H9 (cell line): ENCODE measurements around the gene NUP62CL. TPM values are rescaled to one million over a fixed set of nuclear protein-coding genes. Genes with fewer than 3 reads are reported as not detected.

Source experiments
- DNase-seq: peaks from one replicate; pipeline ENCODE4 v3.0.0-alpha.2; 2017
- H2AFZ ChIP-seq: one replicate; pipeline ENCODE4 v1.6.1; 2013; ENCODE audit warnings: mild to moderate bottlenecking, low read length, control low read depth, moderate library complexity
- H2AK5ac ChIP-seq: 2 replicates; pipeline ENCODE4 v1.6.1; 2013; ENCODE audit warnings: low read length, control low read depth, mixed read lengths; ENCODE audit not compliant: insufficient read length
- H2BK120ac ChIP-seq: one replicate; pipeline ENCODE4 v1.6.1; 2013; ENCODE audit warnings: low read depth, mild to moderate bottlenecking, low read length, control low read depth, inconsistent platforms; ENCODE audit not compliant: poor library complexity, severe bottlenecking
- H2BK12ac ChIP-seq: 2 replicates; pipeline ENCODE4 v1.6.1; 2013; ENCODE audit warnings: low read length, control low read depth, mixed read lengths, low read depth; ENCODE audit not compliant: insufficient read length
- H2BK15ac ChIP-seq: 2 replicates; pipeline ENCODE4 v1.6.1; 2013; ENCODE audit warnings: low read depth, low read length, control low read depth
- H2BK20ac ChIP-seq: one replicate; pipeline ENCODE4 v1.6.1; 2013; ENCODE audit warnings: low read depth, mild to moderate bottlenecking, low read length, control low read depth, inconsistent platforms; ENCODE audit not compliant: poor library complexity, severe bottlenecking
- H2BK5ac ChIP-seq: 2 replicates; pipeline ENCODE4 v1.6.1; 2013; ENCODE audit warnings: low read length, control low read depth, mixed read lengths; ENCODE audit not compliant: insufficient read length
- H3K14ac ChIP-seq: 2 replicates; pipeline ENCODE4 v1.6.1; 2013; ENCODE audit warnings: low read length, control low read depth; ENCODE audit not compliant: insufficient read depth
- H3K18ac ChIP-seq: 2 replicates; pipeline ENCODE4 v1.6.1; 2013; ENCODE audit warnings: low read depth, mild to moderate bottlenecking, mixed read lengths, low read length, control low read depth; ENCODE audit not compliant: insufficient read length
- H3K23ac ChIP-seq: 2 replicates; pipeline ENCODE4 v1.6.1; 2013; ENCODE audit warnings: low read length, control low read depth, mixed read lengths, low read depth; ENCODE audit not compliant: insufficient read length
- H3K23me2 ChIP-seq: 2 replicates; pipeline ENCODE4 v1.6.1; 2013; ENCODE audit warnings: low read depth, mild to moderate bottlenecking, mixed read lengths, low read length, control low read depth; ENCODE audit not compliant: insufficient read length, poor library complexity, severe bottlenecking
- H3K27ac ChIP-seq: 2 replicates; pipeline ENCODE4 v1.5.1; 2013; ENCODE audit warnings: low read length, control low read depth, mixed read lengths, low read depth; ENCODE audit not compliant: insufficient read length
- H3K27me3 ChIP-seq: 2 replicates; pipeline ENCODE4 v1.6.1; 2013; ENCODE audit warnings: low read length, control low read depth, inconsistent platforms; ENCODE audit not compliant: insufficient read depth
- H3K4ac ChIP-seq: 2 replicates; pipeline ENCODE4 v1.6.1; 2013; ENCODE audit warnings: low read depth, mild to moderate bottlenecking, control low read depth, inconsistent platforms, low read length, moderate library complexity
- H3K4me1 ChIP-seq: 2 replicates; pipeline ENCODE4 v1.6.1; 2013; ENCODE audit warnings: low read length, control low read depth, inconsistent platforms; ENCODE audit not compliant: insufficient read depth
- H3K4me2 ChIP-seq: 2 replicates; pipeline ENCODE4 v1.6.1; 2013; ENCODE audit warnings: low read length, control low read depth, mixed read lengths; ENCODE audit not compliant: insufficient read length, insufficient read depth
- H3K56ac ChIP-seq: 2 replicates; pipeline ENCODE4 v1.6.1; 2013; ENCODE audit warnings: low read depth, mild to moderate bottlenecking, mixed read lengths, low read length, control low read depth; ENCODE audit not compliant: insufficient read length
- H3K79me1 ChIP-seq: 2 replicates; pipeline ENCODE4 v1.6.1; 2013; ENCODE audit warnings: low read depth, mild to moderate bottlenecking, moderate library complexity, low read length, control low read depth, inconsistent platforms; ENCODE audit not compliant: insufficient read depth, poor library complexity, severe bottlenecking
- H3K79me2 ChIP-seq: 2 replicates; pipeline ENCODE4 v1.6.1; 2013; ENCODE audit warnings: low read length, control low read depth, inconsistent platforms; ENCODE audit not compliant: insufficient read depth
- H3K9ac ChIP-seq: 2 replicates; pipeline ENCODE4 v1.6.1; 2013; ENCODE audit warnings: low read length, control low read depth, mixed read lengths; ENCODE audit not compliant: insufficient read length; ENCODE audit errors: extremely low read depth
- H3K9me3 ChIP-seq: one replicate; pipeline ENCODE4 v1.6.1; 2013; ENCODE audit warnings: low read depth, low read length, inconsistent platforms; ENCODE audit not compliant: control insufficient read depth
- H3T11ph ChIP-seq: one replicate; pipeline ENCODE4 v1.6.1; 2013; ENCODE audit warnings: mild to moderate bottlenecking, low read length, control low read depth, inconsistent platforms
- H4K20me1 ChIP-seq: one replicate; pipeline ENCODE4 v1.6.1; 2013; ENCODE audit not compliant: control insufficient read depth, insufficient read length, insufficient read depth
- H4K5ac ChIP-seq: 2 replicates; pipeline ENCODE4 v1.6.1; 2013; ENCODE audit warnings: low read depth, mild to moderate bottlenecking, mixed read lengths, low read length, control low read depth; ENCODE audit not compliant: insufficient read length
- H4K8ac ChIP-seq: replicated peaks from 2 replicates; pipeline ENCODE4 v1.6.1; 2013; ENCODE audit warnings: low read length, control low read depth, mixed read lengths, low read depth; ENCODE audit not compliant: insufficient read length
- H4K91ac ChIP-seq: 2 replicates; pipeline ENCODE4 v1.6.1; 2013; ENCODE audit warnings: low read depth, mild to moderate bottlenecking, moderate library complexity, mixed read lengths, low read length, control low read depth; ENCODE audit not compliant: insufficient read length
- H3K27ac Mint-ChIP-seq, 3 experiments: 2 replicates in 2 of 3; 3 replicates in 1 of 3; pipeline ENCODE4 v1.8.0; 2020 to 2021; ENCODE audit warnings: mixed read lengths in 3 of 3, mild to moderate bottlenecking in 1 of 3, moderate library complexity in 1 of 3
- H3K27me3 Mint-ChIP-seq: 2 replicates; pipeline ENCODE4 v1.8.0; 2021; ENCODE audit warnings: low read depth, mild to moderate bottlenecking, moderate library complexity, mixed read lengths
- H3K36me3 Mint-ChIP-seq, 3 experiments: 2 replicates in 2 of 3; 3 replicates in 1 of 3; pipeline ENCODE4 v1.8.0; 2020 to 2021; ENCODE audit warnings: low read depth in 3 of 3, mixed read lengths in 3 of 3; ENCODE audit not compliant: insufficient read depth in 1 of 3
- H3K4me1 Mint-ChIP-seq, 2 experiments: 2 replicates each; pipeline ENCODE4 v1.8.0; 2020; ENCODE audit warnings: mixed read lengths in 2 of 2
- H3K4me3 Mint-ChIP-seq, 2 experiments: 2 replicates in 1 of 2; 3 replicates in 1 of 2; pipeline ENCODE4 v1.8.0; 2020 to 2021; ENCODE audit warnings: mild to moderate bottlenecking in 2 of 2, mixed read lengths in 2 of 2, moderate library complexity in 1 of 2
- H3K9me3 Mint-ChIP-seq, 2 experiments: 2 replicates in 1 of 2; 3 replicates in 1 of 2; pipeline ENCODE4 v1.8.0; 2020; ENCODE audit warnings: mild to moderate bottlenecking in 2 of 2, mixed read lengths in 2 of 2, moderate library complexity in 1 of 2
- WGBS: extraction: QIAGEN DNeasy Blood & Tissue Kit; methylation state at CpG from one replicate; pipeline ENCODE4 v1.1.7; 2013; ENCODE audit warnings: missing lambda C conversion rate, low lambda C conversion rate, mixed read lengths; ENCODE audit not compliant: insufficient read length; ENCODE audit errors: extremely low coverage; 5-methylcytosine and 5-hydroxymethylcytosine counted together
- total RNA-seq: library from RNA; stranded (reverse); gene quantifications from 2 replicates; pipeline ENCODE4 v1.2.1, GENCODE V29; 2021
- TF ChIP-seq, protein P1 (sequence below): fragments of 200-600 bp; sonication (generic); conservative IDR thresholded peaks from 3 replicates; pipeline ENCODE4 v1.8.0; 2021; ENCODE audit warnings: antibody characterized with exemption, mild to moderate bottlenecking

The NUP62CL gene
- total RNA-seq, 1 experiment from 2014 or later, result 3.9 TPM

DNA sequence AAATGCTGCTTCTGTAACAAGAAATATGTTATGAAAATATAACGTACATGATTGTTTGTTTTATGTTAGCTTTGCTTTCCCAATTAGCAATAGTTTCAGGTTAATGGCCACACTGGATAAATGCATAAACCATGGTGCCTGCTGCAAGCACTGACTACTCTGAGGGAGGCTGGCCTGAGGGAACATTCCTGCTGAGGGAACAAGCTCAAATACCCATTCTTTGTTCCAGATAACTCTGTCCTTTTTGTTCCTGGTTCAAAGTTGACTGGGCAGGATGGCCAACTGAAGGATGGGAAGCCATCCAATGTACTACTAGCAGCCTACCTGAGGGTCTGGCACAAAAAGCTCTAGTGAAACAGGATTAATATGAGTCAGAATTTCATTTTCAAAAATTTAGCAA is 37.5 kb downstream of the NUP62CL start:
- DNase-seq, result no peak
- no peak overlapping the region for H3K4me3 Mint-ChIP-seq
- no peaks in the 10 kb centered on the region for H4K20me1 ChIP-seq
- no peaks in the 10 kb centered on the region for H3K4me1 Mint-ChIP-seq
- H4K91ac ChIP-seq, result no peak overlapping the region
- no peaks in the 10 kb centered on the region for H3K79me2 ChIP-seq
- WGBS, result no CpG with 5 or more reads among the region's 1 CpG
- H3K4me2 ChIP-seq, result no peak overlapping the region
- H2AK5ac ChIP-seq, result no peak overlapping the region
- no peak overlapping the region for H4K8ac ChIP-seq
- H3K9me3 ChIP-seq, result no peaks in the 10 kb centered on the region
- H3K27ac ChIP-seq, result no peak overlapping the region
- no peaks in the 10 kb centered on the region for H3K79me1 ChIP-seq
- H2BK20ac ChIP-seq, result no peak overlapping the region
- no peak overlapping the region for H3T11ph ChIP-seq
- H3K36me3 Mint-ChIP-seq, result peaks cover 3 to 16% (median 10%) of the 10 kb centered on the region in 3 experiments; a peak in 4 of 7 replicates
- H3K27ac Mint-ChIP-seq, result no peak overlapping the region; a peak in 1 of 7 replicates
- no peak overlapping the region for H3K14ac ChIP-seq
- H3K4me1 ChIP-seq, result no peaks in the 10 kb centered on the region
- no peak overlapping the region for H4K5ac ChIP-seq
- no peak overlapping the region for H2BK5ac ChIP-seq
- no peaks in the 10 kb centered on the region for H3K27me3 ChIP-seq
- H3K9ac ChIP-seq, result no peak overlapping the region
- H2BK12ac ChIP-seq, result no peak overlapping the region
- H3K23ac ChIP-seq, result no peak overlapping the region
- TF ChIP-seq, protein P1, sequence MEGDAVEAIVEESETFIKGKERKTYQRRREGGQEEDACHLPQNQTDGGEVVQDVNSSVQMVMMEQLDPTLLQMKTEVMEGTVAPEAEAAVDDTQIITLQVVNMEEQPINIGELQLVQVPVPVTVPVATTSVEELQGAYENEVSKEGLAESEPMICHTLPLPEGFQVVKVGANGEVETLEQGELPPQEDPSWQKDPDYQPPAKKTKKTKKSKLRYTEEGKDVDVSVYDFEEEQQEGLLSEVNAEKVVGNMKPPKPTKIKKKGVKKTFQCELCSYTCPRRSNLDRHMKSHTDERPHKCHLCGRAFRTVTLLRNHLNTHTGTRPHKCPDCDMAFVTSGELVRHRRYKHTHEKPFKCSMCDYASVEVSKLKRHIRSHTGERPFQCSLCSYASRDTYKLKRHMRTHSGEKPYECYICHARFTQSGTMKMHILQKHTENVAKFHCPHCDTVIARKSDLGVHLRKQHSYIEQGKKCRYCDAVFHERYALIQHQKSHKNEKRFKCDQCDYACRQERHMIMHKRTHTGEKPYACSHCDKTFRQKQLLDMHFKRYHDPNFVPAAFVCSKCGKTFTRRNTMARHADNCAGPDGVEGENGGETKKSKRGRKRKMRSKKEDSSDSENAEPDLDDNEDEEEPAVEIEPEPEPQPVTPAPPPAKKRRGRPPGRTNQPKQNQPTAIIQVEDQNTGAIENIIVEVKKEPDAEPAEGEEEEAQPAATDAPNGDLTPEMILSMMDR, result no peak
- H3K27me3 Mint-ChIP-seq, result no peaks in the 10 kb centered on the region
- peaks cover 0 to 42% of the 10 kb centered on the region in 2 experiments; a peak in 2 of 5 replicates for H3K9me3 Mint-ChIP-seq
- no peak overlapping the region for H2BK15ac ChIP-seq
- H2AFZ ChIP-seq, result no peak overlapping the region
- no peak overlapping the region for H2BK120ac ChIP-seq
- H3K56ac ChIP-seq, result no peak overlapping the region
- H3K4ac ChIP-seq, result no peak overlapping the region
- H3K23me2 ChIP-seq, result no peaks in the 10 kb centered on the region
- H3K18ac ChIP-seq, result no peak overlapping the region
